Renal pelvis (tissue), 4 donors: ENCODE measurements around the gene KCNMB1. TPM values are rescaled to one million over a fixed set of nuclear protein-coding genes. Genes with fewer than 3 reads are reported as not detected.

Source experiments
- DNase-seq: peaks from one replicate; pipeline ENCODE4 v3.0.0-alpha.2; 2013
- polyA plus RNA-seq, 3 donors: library from polyadenylated mRNA; unstranded; fragments of 120-200 nt; gene quantifications; one replicate each; pipeline ENCODE4 v1.2.1, GENCODE V29; 2013; ENCODE audit not compliant: insufficient read length in 3 of 3

Gene KCNMB1
- polyA plus RNA-seq, 3 donors = 1.3 to 2.1 (median 2.1) TPM

- DNase-seq = peak; percentile 78
Measured at GRCh38 chr5:170420806-170421412, 31.7 kb upstream of the KCNMB1 start.

GRCh38 chr5:170419643-170420042 is 30.5 kb upstream of the KCNMB1 start:
- peak; percentile 59 for DNase-seq

- no peak for DNase-seq
Measured at GRCh38 chr5:170418736-170419135, 29.6 kb upstream of the KCNMB1 start.

- DNase-seq = no peak
Measured at GRCh38 chr5:170416526-170416925, 27.4 kb upstream of the KCNMB1 start.

- DNase-seq = no peak
Measured at GRCh38 chr5:170414786-170415185, 25.6 kb upstream of the KCNMB1 start.

GRCh38 chr5:170413897-170414296 is 24.7 kb upstream of the KCNMB1 start:
- no peak for DNase-seq

- DNase-seq = no peak
Measured at GRCh38 chr5:170411100-170411499, 21.9 kb upstream of the KCNMB1 start.

GRCh38 chr5:170410401-170410800 is 21.2 kb upstream of the KCNMB1 start:
- no peak for DNase-seq

GRCh38 chr5:170408877-170409660 is 19.9 kb upstream of the KCNMB1 start:
- no peak for DNase-seq

- no peak for DNase-seq
Measured at GRCh38 chr5:170408226-170408625, 19.1 kb upstream of the KCNMB1 start.

GRCh38 chr5:170407062-170407461 is 17.9 kb upstream of the KCNMB1 start:
- no peak for DNase-seq

- no peak for DNase-seq
Measured at GRCh38 chr5:170405817-170406216, 16.6 kb upstream of the KCNMB1 start.

GRCh38 chr5:170404398-170404797 is 15.2 kb upstream of the KCNMB1 start:
- no peak for DNase-seq

- DNase-seq = no peak
Measured at GRCh38 chr5:170403675-170404074, 14.5 kb upstream of the KCNMB1 start.

- DNase-seq = no peak
Measured at GRCh38 chr5:170402508-170402907, 13.3 kb upstream of the KCNMB1 start.

GRCh38 chr5:170397059-170397458 is 7.9 kb upstream of the KCNMB1 start:
- DNase-seq = no peak

- no peak for DNase-seq
Measured at GRCh38 chr5:170393958-170394357, 4.8 kb upstream of the KCNMB1 start.

- no peak for DNase-seq
Measured at GRCh38 chr5:170393235-170393634, 4.1 kb upstream of the KCNMB1 start.

- DNase-seq = no peak
Measured at GRCh38 chr5:170390472-170390871, 1.3 kb upstream of the KCNMB1 start.

GRCh38 chr5:170389550-170389892 is 354 bp upstream of the KCNMB1 start:
- no peak for DNase-seq

- no peak for DNase-seq
Measured at GRCh38 chr5:170387775-170388639, 1.2 kb downstream of the KCNMB1 start.

GRCh38 chr5:170386743-170387395 is 2.3 kb downstream of the KCNMB1 start:
- no peak for DNase-seq
